ENCODE measurements around the gene FN3K.
"Not testable (repeated sequence)": the region's sequence is repeated elsewhere in the genome, so short reads cannot be mapped to it uniquely, and the experiment has no call there.

FN3K gene

GRCh38 chr17:82775001-82775823 is 39.8 kb downstream of the FN3K start:
- DNase-seq = peak; percentile 49

DNA sequence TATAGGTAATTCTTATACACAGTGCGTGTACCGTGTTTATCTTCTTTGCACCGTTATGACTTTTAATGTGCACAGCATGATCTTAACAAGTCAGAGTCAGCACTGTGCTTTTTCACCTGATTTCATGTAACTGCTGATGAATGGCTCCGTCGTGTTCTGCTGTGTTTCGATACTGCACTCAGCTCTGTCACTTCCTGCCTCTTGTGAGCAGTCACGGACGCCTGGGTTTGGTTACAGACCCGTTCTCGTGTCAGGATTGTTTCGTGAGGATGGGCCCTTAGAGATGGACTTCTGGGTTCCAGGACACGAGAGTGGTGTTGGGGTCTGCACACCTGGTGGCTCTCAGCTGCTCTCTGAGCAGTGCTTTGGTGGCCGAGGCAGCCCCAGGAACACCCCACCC is 41.0 kb downstream of the FN3K start:
- no peak for DNase-seq

GRCh38 chr17:82777778-82778375 is 42.5 kb downstream of the FN3K start:
- not testable (repeated sequence) for DNase-seq

- no peak for DNase-seq
Measured at GRCh38 chr17:82779541-82779940, 44.1 kb downstream of the FN3K start.

DNA sequence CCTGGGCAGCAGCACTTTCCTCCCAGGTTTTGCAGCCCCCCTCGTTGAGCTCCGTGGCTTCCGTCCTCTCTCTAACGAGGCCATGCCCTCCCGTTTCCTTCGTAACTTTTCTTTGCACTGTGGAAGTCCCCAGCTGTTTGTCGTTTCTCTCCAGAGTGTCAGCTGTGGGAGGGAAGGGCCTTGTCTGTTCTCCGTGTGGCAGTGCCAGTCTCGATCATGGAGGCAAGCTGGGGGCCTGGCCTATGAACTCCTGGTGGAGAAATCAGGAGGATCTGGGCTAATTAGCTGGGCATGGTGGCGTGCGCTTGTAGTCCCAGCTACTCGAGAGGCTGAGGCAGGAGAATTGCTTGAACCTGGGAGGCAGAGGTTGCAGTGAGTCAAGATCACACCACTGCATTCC is 44.8 kb downstream of the FN3K start:
- DNase-seq = no peak

GRCh38 chr17:82780971-82781893 is 45.8 kb downstream of the FN3K start:
- no peak for DNase-seq

DNA sequence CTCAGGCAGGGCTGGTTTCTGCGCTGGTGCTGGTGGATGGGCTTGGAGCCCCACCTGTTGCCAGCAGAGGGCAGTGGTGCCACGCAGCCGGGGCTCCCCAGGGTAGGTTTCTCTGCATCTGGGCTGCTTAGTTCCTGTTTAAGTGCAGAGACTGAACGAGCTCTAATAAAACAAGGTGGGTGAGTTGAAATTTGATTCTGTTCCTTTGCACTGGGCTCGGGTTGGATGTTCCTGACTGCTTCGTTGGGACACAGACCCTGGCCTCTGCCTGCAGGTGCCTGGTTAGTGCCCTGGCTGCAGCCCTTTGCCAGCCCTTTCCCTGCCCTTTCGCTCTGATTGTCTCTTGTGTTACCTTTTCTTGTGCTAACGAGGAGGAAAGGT is 46.5 kb downstream of the FN3K start:
- peak; percentile 89 for DNase-seq

- no peak for DNase-seq
Measured at GRCh38 chr17:82782657-82783207, 47.3 kb downstream of the FN3K start.

DNA sequence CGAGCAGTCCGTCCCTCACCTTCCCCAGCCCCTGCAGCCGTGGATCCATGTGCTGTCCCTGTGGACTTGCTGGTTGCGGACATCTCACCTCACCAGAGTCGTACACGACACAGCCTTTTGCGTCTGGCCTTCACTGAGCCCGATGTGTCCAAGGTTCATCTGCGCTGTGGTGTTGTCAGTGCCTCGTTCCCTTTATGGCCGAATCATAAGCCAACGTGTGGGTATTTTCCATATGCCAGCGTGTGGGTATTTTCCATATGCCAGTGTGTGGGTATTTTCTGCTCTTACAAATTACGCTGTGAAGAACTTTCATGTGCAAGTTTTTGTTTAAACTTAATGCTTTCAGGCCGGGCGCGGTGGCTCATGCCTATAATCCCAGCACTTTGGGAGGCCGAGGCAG is 48.1 kb downstream of the FN3K start:
- DNase-seq = no peak

- not testable (repeated sequence) for DNase-seq
Measured at GRCh38 chr17:82785581-82785980, 50.2 kb downstream of the FN3K start.

DNA sequence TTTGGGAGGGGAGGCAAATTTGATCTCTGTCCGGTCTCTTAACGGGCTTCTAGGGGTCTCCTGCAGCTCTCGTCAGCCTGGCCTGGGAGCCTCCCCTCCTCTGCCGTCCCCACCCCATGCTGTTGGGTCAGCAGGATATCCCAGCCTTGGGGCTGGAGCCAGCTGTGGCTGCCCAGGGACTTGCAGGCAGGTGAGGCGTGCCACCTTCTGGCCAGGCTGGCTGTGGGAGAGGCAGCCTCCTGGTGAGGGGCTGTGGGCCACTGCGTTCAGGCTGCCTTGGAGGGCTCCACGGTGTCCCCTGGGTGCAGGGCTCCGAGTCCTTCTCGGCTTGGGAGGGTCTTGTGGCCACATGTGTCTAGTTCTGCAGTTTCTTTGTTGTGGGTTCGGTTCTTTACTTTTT is 51.0 kb downstream of the FN3K start:
- DNase-seq = no peak

DNA sequence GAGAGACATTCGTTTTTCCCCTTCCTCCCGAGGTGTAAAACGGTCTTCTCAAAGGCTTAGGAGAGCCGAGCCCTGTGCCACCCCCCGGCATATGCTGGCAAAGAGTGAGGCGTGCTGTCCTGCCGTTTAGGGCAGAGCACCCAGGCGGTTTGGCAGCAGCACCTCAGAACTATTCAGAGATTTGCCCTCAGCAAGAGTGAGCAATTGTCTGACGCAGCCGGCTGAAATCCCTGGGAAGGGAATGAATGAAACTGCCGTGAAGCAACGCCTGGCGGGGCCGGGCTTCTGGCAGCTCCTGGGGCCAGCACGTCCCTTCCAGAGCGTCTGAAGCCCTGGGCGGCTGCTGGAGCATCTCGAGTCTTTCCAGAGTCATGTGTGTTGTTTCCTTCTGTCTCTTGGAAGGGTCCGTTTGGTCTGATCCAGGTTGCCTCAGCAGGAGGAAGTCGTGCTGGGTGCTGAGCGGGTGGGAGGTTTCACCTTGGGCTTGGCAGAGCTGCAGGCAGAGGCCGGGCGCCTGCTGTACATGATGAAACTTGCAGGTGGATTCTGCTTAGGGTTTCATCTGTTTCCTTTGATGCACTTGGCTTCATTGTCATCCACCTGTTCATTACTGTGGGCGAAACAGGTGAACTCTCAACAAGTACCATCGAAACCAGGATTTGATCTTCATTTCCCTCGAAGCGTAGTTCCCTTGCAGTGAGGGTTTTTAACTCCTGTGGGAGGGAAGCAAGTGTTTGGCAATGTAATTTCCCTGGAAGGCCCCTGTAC is 51.9 kb downstream of the FN3K start:
- DNase-seq = no peak

DNA sequence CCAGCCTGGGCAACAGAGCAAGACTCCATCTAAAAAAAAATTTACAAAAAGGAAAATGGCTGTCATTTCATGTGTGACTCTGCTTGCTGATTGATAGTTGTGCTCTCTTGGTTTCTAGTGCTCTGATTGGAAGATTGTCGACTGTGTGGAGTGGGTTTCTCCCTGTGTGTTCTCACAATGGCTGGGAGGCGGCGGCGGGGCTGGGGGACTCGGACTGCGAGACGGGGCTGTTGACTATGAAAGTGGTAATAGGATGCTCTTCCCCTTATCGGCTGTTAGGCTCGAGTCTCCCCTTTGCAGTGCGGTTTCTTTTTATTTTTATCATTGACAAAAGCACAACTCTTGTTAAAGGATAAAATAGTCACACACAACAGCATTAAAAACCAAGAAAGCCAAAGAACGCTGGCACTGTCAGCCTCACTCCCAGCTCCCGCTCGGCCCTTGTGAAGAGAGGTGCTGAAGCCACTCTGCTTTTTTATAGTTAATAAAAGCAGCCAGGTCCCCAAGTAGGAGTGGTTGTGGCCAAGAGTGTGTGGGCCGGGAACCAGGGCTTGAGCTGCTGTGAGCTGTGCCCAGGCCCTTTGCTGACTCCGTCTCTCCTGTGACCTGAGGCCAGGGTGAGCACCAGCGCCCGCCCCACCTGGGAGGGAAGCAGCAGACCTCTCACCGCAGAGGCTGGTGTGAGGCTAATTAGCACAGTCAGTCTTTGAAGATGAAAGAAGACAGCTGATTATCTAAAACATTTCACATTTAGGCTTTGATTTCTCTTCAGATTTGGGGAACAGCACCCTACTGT is 53.0 kb downstream of the FN3K start:
- no peak for DNase-seq

GRCh38 chr17:82789051-82789592 is 53.7 kb downstream of the FN3K start:
- DNase-seq = no peak

DNA sequence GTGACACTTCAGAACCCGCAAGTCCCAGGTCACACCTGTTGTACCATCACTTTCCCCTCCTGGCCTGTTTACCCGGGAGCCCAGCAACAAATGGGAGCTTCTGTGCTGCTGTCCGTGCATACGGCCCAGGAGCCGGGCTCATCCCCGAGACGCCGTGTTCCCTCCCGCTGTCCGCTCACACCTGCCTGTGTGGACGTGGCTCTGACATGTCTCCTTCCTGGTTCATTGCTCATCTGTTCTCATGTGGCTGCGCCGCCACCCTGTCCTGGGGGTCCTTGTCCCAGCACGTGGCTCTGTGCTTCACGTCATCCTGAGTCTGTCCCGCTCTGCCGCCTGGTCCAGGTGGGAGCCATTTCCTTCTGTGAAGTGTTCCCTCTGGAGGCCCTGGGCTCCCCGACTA is 54.4 kb downstream of the FN3K start:
- no peak for DNase-seq

- DNase-seq = no peak
Measured at GRCh38 chr17:82790391-82790790, 55.0 kb downstream of the FN3K start.

DNA sequence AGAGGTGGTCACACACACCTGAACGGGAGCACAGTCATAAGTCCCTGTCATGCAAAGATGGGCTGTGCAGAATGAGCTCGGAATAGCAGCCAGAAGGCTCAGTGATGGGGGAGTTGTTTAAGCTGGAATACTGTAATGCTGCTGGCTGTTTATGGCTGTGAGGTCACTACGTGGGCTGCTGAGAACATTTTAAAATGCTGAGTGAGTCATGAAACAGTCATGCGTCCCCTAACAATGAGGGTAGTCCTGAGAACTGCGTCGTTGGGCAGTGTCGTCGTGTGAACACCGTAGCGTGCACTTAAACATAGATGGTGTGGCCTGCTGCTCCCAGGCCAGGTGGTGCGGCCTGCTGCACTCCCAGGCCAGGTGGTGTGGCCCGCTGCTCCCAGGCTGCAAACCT is 56.1 kb downstream of the FN3K start:
- DNase-seq = no peak

GRCh38 chr17:82793974-82794630 is 58.7 kb downstream of the FN3K start:
- DNase-seq = no peak

- no peak for DNase-seq
Measured at GRCh38 chr17:82794781-82795482, 59.5 kb downstream of the FN3K start.

DNA sequence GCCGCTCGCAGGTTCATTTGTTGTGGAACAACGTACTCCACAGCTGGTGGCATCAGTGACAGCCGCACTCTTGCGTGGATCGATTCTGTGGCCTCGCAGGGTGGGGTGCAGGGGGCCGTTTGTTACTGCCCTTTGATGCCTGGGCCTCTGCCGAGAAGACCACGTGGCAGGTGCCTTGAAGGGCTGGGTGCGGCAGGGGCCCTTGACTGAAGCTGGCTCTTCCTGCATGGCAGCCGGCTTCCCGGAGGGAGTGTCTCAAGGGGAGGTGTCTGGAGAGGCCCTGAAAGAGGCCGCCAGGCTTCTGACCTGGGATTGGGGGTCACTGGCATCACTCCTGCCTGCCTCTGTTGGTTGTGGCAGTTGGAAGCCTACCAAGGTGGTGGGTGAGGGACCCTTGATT is 60.2 kb downstream of the FN3K start:
- no peak for DNase-seq
